ENCODE results near the gene P3H3. TPM values are rescaled to one million over a fixed set of nuclear protein-coding genes. Genes with fewer than 3 reads are reported as not detected.
A peak's percentile ranks its signal among the peaks of the same experiment; 100 is the strongest.

P3H3 gene
- total and polyA plus RNA-seq, 2 of the 4 experiments (the other 2 are of a cell fraction): 27.8 to 83.9 TPM

DNA sequence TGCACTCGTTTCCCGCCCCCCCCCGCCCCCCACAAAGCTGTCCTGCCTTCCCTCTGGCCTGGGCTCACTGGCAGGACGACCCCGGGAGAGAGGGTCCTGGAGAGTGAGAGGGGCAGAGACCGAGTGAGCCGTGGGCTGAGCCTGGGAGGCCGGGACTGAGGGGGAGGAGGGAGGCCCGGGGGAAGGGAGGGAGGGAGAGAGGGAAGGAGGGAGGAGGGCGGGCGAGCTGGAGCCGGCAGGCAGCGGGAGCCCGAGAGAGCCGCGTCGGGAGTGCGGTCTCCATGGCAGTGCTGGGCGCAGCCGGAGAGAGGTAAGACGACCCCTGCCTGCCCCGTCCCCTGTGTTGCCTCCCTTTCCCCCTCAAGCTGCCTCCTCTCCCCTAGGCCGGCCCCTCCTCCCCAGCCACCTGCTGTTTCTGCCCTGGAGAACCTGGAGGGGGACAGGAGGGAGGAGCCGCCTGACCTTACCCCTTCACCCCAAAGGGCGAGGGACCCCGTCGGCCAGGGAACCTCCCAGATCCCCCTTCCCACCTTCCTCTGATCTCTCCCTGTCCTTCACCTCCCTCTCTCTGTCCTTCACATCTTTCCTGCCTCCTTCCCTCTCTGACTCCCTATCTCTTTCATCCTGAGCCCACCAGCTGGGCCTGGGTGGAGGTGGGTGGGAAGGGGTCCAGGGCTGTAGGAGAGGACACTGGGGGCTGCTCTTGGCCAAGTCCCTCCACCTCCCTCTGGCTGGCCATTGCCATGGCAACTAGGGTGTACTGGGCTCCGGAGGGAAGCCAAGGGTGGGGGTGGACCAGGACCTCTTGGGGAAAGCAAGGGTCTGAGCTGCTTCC lies 6.4 kb upstream of the P3H3 start, which contains the start of gene GPR162:
TSS of gene GPR162 (plus strand) at position 231 of the 835 bp plus-strand sequence. CDS start 2,078 bp downstream, outside the sequence.
- no TSS peak for BruUV-seq (replicated peaks)
- H3K4me3 ChIP-seq (ENCODE audit: insufficient read depth, low read depth, low read length): peak within 1 kb of the TSS; percentile 48
- H3K4me1 ChIP-seq (ENCODE audit: control insufficient read depth, insufficient read depth, low read length): peaks cover 15% of the 10 kb centered on the region; the same call in 1 of the 2 replicates
- no peaks in the 10 kb centered on the region for H4K20me1 ChIP-seq (ENCODE audit: insufficient read depth, low read length)
- intact Hi-C loops (cut with micrococcal nuclease) (no loop called here), in situ Hi-C loops (cut with MboI; ENCODE audit: low sequenced_read_pairs) (loop anchor here (10.0 kb wide), 1 partner anchor 207 kb away; no protein-coding TSS in a partner anchor), dilution Hi-C loops (cut with HindIII; ENCODE audit: low sequenced_read_pairs, unreplicated experiment) (no loop called here)
- peak within 1 kb of the TSS; percentile 66 for H3K27ac ChIP-seq (ENCODE audit: insufficient read depth, low read length)
- CTCF ChIA-PET: interaction anchor here (1.0 kb wide), 1 partner anchor 38 kb away, joined by 3 read pairs; no protein-coding TSS in a partner anchor
- H3K4ac ChIP-seq (ENCODE audit: low read depth, low read length): peak within 1 kb of the TSS; percentile 76
- TF ChIP-seq POLR2A (IDR thresholded peaks at IDR 0.05; ENCODE audit: low read depth, low read length) (no peak), MAZ (IDR thresholded peaks at IDR 0.05; ENCODE audit: borderline replicate concordance, low read depth, low read length) (no peak; the same call in 1 of the 2 replicates), CTCF (conservative IDR thresholded peaks at IDR 0.05; ENCODE audit: low read depth, low read length) (no peak), CHD1 (IDR thresholded peaks at IDR 0.05; ENCODE audit: low read depth, low read length) (no peak), RAD21 (IDR thresholded peaks at IDR 0.05; ENCODE audit: low read length) (no peak), MAFK (IDR thresholded peaks at IDR 0.05; ENCODE audit: low read depth, low read length) (no peak), RCOR1 (IDR thresholded peaks at IDR 0.05; ENCODE audit: insufficient replicate concordance, low read length) (no peak), SMC3 (IDR thresholded peaks at IDR 0.05; ENCODE audit: low read depth, low read length) (no peak), NFE2L2 (IDR thresholded peaks at IDR 0.05; ENCODE audit: low read depth, low read length) (no peak), MXI1 (IDR thresholded peaks at IDR 0.05; ENCODE audit: borderline replicate concordance, low read depth, low read length) (no peak), FOS (IDR thresholded peaks at IDR 0.05; ENCODE audit: low read depth, low read length) (no peak)
- TF ChIP-seq, protein P1, sequence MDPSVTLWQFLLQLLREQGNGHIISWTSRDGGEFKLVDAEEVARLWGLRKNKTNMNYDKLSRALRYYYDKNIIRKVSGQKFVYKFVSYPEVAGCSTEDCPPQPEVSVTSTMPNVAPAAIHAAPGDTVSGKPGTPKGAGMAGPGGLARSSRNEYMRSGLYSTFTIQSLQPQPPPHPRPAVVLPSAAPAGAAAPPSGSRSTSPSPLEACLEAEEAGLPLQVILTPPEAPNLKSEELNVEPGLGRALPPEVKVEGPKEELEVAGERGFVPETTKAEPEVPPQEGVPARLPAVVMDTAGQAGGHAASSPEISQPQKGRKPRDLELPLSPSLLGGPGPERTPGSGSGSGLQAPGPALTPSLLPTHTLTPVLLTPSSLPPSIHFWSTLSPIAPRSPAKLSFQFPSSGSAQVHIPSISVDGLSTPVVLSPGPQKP (IDR thresholded peaks at IDR 0.05; ENCODE audit: borderline replicate concordance, low read depth, low read length): no peak
- TF ChIP-seq, protein P2, sequence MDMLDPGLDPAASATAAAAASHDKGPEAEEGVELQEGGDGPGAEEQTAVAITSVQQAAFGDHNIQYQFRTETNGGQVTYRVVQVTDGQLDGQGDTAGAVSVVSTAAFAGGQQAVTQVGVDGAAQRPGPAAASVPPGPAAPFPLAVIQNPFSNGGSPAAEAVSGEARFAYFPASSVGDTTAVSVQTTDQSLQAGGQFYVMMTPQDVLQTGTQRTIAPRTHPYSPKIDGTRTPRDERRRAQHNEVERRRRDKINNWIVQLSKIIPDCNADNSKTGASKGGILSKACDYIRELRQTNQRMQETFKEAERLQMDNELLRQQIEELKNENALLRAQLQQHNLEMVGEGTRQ (IDR thresholded peaks at IDR 0.05; ENCODE audit: low read depth, low read length): no peak
- H2BK15ac ChIP-seq (ENCODE audit: low read depth, low read length): peak within 1 kb of the TSS; percentile 64; the same call in 1 of the 3 replicates
- peak within 1 kb of the TSS; percentile 26 for H4K5ac ChIP-seq (ENCODE audit: low read depth, low read length)
- peak within 1 kb of the TSS; percentile 43; the same call in 1 of the 2 replicates for H2BK120ac ChIP-seq (ENCODE audit: low read depth, low read length)
- H3K9ac ChIP-seq (ENCODE audit: low read depth, low read length): peak within 1 kb of the TSS; percentile 70
- H2AFZ ChIP-seq (replicated peaks; ENCODE audit: low read length, poor library complexity): peak within 1 kb of the TSS; percentile 92
- H3K56ac ChIP-seq (ENCODE audit: extremely low read depth, insufficient read depth, low read length): no peak within 1 kb of the TSS
- peak within 1 kb of the TSS; percentile 34 for H2BK5ac ChIP-seq (ENCODE audit: low read depth, low read length, poor library complexity, severe bottlenecking)
- H3K14ac ChIP-seq (replicated peaks; ENCODE audit: low read depth, low read length): peak within 1 kb of the TSS; percentile 54
- 0% methylated on average over 4 of the region's 28 CpGs; no CpG with 5 or more reads in 1 of the 2 experiments for WGBS, 2 experiments (ENCODE audit: extremely low coverage in 2 of 2, insufficient read length in 1 of 2)
- DNase-seq (peak; percentile 48), ATAC-seq (ENCODE audit: low read depth) (peak; percentile 67)
- H4K8ac ChIP-seq (ENCODE audit: low read depth in 2 of 2, low read length in 2 of 2): peak within 1 kb of the TSS in 1 of 2 experiments; percentile 48; a peak in 3 of 4 replicates
- H3K4me2 ChIP-seq (ENCODE audit: low read depth, low read length): peak within 1 kb of the TSS; percentile 86
- H3K18ac ChIP-seq (ENCODE audit: low read depth, low read length): peak within 1 kb of the TSS; percentile 28
- POLR2A ChIA-PET (ENCODE audit: unreplicated experiment): interaction anchor here (0.5 to 1.1 kb wide), 3 partner anchors 15 to 68 kb away, joined by 3 to 5 read pairs (median 4); partner anchors contain the start of gene MLF2
- peaks cover 0 to 18% of the 10 kb centered on the region in 2 experiments; a peak in 2 of 4 replicates for H3K79me1 ChIP-seq (ENCODE audit: low read depth in 1 of 2, low read length in 2 of 2)
- H3K36me3 ChIP-seq (ENCODE audit: control insufficient read depth, insufficient read depth, low read length): peaks cover 3% of the 10 kb centered on the region
- peaks cover 2% of the 10 kb centered on the region; the same call in 1 of the 2 replicates for H3K27me3 ChIP-seq (ENCODE audit: control insufficient read depth, insufficient read depth, low read length)
- H4K91ac ChIP-seq (ENCODE audit: insufficient read depth, low read depth, low read length): peak within 1 kb of the TSS; percentile 61
- no peaks in the 10 kb centered on the region for H3K9me3 ChIP-seq (ENCODE audit: control insufficient read depth, insufficient read depth, low read length)
- H3K9me1 ChIP-seq (ENCODE audit: insufficient read depth, low read length): peaks cover 4% of the 10 kb centered on the region
- H3K23ac ChIP-seq (ENCODE audit: low read depth, low read length): peak within 1 kb of the TSS; percentile 26; the same call in 1 of the 2 replicates
- peak within 1 kb of the TSS; percentile 2; the same call in 1 of the 2 replicates for H2BK20ac ChIP-seq (ENCODE audit: low read depth, low read length)
- H2AK5ac ChIP-seq (ENCODE audit: low read depth, low read length): peak within 1 kb of the TSS; percentile 90
- peak within 1 kb of the TSS; percentile 94 for H2AK9ac ChIP-seq (replicated peaks; ENCODE audit: low read depth, low read length, poor library complexity)
